AG04449 (cell line): Measurements from ENCODE around the gene PHLDA2.
"Not testable (repeated sequence)": the region's sequence is repeated elsewhere in the genome, so short reads cannot be mapped to it uniquely, and the experiment has no call there.

ENCODE experiments used
- CTCF ChIA-PET: fragments of 350-600 bp; formaldehyde crosslinking; extraction: SDS; loops from one replicate; lab custom pipeline; 2021; ENCODE audit warnings: antibody characterized with exemption; lab: Yijun Ruan, JAX
- POLR2A ChIA-PET: fragments of 400-600, 350-600 bp; formaldehyde crosslinking; extraction: SDS; loops from one replicate; lab custom pipeline; 2020; ENCODE audit warnings: antibody characterized with exemption, inconsistent platforms; lab: Yijun Ruan, JAX
- DNase-seq: peaks from one replicate; pipeline ENCODE4 v3.0.0-alpha.2; 2010; ENCODE audit warnings: low read depth, low spot score
- H3K4me3 ChIP-seq: 2 replicates; pipeline ENCODE4 v1.5.1; 2011; ENCODE audit warnings: low read depth, mild to moderate bottlenecking, control low read depth, low read length
- TF ChIP-seq, protein P1 (sequence below): IDR thresholded peaks from one replicate; pipeline ENCODE4 v1.5.1; 2011; ENCODE audit warnings: mild to moderate bottlenecking, moderate library complexity, low read length, control low read depth, inconsistent platforms; ENCODE audit not compliant: insufficient read depth; ENCODE audit errors: missing control alignments

Gene PHLDA2

DNA sequence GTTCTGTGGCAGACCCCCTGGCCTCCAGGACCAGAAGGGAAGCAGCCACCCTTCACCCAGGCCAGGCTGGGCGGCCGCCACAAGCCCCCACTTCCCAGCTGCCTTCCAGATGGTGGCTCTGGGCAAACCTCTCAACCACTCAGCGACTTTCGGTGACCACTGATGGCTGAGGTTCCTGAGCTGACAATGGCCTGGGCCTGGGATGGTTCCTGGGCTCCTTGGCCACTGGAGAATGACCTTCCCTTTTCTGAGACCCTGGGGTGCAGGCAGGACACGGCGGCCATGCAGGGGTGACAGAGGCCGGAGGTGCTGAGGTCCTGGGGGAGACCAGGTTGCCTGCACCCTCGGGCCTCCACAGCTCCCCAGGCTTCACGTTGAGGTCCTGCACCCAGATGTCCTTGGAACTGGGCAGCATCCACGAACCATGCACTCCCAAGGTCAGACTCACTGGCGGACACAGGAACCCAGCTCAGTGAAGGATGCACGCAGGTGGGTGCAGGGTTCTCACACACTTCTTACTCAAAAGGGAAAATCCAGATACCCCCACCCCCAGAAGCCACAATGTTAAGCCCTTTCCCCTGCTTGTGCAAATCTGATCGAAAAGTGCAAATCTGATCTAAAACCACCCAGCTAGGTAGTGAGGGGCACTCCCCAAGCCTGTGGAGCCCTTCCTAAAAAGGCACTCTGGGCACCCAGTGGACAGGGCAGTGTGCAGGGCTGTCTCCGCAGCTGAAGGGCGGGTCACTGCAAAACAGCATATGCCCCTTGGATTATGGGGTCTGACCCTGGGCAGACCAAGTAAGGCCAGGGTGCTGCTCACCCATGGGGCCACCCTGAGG, 13.9 kb upstream of the PHLDA2 start:
- TF ChIP-seq, protein P1, sequence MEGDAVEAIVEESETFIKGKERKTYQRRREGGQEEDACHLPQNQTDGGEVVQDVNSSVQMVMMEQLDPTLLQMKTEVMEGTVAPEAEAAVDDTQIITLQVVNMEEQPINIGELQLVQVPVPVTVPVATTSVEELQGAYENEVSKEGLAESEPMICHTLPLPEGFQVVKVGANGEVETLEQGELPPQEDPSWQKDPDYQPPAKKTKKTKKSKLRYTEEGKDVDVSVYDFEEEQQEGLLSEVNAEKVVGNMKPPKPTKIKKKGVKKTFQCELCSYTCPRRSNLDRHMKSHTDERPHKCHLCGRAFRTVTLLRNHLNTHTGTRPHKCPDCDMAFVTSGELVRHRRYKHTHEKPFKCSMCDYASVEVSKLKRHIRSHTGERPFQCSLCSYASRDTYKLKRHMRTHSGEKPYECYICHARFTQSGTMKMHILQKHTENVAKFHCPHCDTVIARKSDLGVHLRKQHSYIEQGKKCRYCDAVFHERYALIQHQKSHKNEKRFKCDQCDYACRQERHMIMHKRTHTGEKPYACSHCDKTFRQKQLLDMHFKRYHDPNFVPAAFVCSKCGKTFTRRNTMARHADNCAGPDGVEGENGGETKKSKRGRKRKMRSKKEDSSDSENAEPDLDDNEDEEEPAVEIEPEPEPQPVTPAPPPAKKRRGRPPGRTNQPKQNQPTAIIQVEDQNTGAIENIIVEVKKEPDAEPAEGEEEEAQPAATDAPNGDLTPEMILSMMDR, result no peak
- CTCF ChIA-PET, result interaction anchor here (1.1 to 2.2 kb wide), 2 partner anchors 10 to 13 kb away, joined by 5 read pairs; no protein-coding TSS in a partner anchor

DNA sequence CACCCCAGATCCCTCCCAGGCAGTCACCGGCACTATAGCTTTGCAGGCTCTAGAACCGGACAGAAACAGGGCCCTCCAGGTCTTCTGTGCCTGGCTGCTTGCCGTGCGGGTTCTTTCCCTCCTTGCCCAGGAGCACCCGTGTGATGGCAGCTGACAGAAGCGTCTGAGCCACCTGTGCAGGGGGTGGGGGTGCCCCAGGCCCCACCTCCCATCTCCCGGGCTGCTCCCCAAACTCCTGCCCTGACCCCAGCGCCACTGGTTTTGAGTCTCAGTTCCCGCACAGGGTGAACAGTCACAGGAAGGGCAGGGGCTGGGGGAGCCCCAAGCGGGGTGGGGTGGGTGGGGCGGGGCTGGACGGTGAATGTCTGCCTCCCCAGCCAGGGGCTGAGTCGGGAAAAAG, 13.2 kb upstream of the PHLDA2 start:
- TF ChIP-seq, protein P1, result no peak
- ChIA-PET CTCF (interaction anchor here (1.1 to 2.2 kb wide), 2 partner anchors 9 kb away, joined by 5 to 6 read pairs; no protein-coding TSS in a partner anchor), POLR2A (no interaction called here)
- H3K4me3 ChIP-seq, result no peak overlapping the region
- no peak for DNase-seq

More for the DNA sequence above, 13.9 kb upstream of the PHLDA2 start:
- DNase-seq, result no peak
- H3K4me3 ChIP-seq, result no peak overlapping the region
- POLR2A ChIA-PET, result no interaction called here

DNA sequence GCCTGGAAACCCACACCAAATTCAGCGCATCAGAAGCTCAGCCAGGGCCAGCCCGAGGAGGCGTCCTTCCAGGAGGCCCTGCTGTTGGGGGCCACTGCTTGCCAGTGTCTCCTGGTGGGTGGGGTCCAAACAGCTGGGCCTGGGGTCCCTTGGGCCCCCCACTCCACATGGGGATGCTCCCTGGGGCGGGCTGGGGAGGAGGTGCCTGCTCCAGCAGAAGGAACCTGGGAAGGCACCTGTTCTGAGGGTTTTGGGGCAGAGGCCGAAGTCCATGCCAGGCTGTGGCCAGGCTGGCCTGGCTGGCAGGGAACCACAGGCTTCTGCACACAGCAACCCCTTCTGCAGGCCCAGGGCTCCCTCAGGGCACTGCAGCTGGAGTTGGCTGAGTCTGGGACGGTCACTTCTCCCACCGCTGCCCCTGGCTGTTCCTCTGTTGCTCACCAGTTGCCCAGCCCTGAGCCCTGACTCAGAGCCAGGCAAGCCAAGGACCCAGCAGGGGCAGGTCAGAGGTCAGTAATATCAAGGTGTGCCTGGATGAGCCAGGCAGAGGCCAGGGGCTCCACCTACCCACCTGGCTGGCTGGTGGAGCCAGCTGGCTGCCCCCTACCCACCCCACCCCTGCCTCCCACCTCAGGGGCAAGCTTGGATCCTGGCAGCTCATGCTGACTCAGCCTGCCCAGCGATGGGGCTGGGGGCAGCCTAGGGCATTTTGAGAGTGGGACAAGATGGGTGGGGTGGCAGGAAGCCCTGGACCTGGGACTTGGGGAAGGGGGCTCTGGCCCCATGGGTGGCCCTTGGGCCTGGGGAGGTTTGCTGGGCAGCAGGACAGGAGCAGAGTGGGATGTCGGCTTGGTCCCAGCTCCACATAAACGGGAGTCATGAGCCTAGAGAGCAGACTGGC, 12.0 kb upstream of the PHLDA2 start:
- TF ChIP-seq, protein P1, result no peak
- ChIA-PET CTCF (interaction anchor here (1.1 to 2.4 kb wide), 3 partner anchors 7 to 408 kb away, joined by 5 to 16 read pairs (median 6); partner anchors contain the start of gene PHLDA2), POLR2A (interaction anchor here (0.5 to 1.4 kb wide), 3 partner anchors 12 to 144 kb away, joined by 3 to 4 read pairs (median 3); partner anchors contain the start of gene PHLDA2)
- DNase-seq, result no peak
- H3K4me3 ChIP-seq, result no peak overlapping the region

DNA sequence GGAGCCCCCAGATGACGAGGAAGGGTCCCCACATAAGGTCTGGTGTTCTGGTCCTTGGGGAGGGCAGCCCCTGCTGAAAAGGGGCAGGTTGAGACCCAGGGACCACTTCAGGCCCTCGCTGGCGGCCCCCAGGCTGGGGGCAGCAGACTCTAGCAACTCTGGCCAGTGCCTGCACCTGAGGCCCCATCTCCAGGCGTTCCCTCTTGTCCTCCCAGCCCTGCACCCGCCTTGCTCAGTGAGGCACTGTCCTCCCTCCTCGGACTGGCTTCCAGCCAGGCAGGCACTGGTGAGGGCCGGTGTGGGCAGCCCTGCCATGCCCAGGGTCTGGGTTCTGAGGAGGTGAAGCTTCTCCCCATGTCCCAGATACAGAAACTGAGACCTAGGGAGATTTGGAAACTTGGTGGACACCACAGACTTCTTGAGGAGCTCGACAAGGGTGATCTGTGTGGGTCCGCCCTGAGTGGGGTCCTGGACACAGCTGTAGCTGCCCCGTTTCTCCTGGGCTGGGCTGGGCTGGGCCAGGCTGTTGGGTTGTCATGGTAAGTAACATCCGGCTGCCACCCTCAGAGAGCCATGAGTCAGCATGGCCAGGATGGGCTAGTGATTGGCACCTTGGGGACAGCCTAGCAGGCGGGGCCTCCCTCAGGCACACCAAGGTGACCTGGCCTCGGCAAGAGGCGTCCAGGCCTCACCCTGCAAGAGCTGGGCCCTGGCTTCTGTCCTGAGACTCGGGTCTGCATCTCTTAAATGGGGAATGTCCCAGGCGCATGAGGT, 11.1 kb upstream of the PHLDA2 start:
- TF ChIP-seq, protein P1, result no peak
- DNase-seq, result no peak
- CTCF ChIA-PET, result interaction anchor here (2.4 kb wide), 1 partner anchor 10 kb away, joined by 16 read pairs; the partner anchor contains the start of gene PHLDA2
- H3K4me3 ChIP-seq, result no peak overlapping the region
- POLR2A ChIA-PET, result interaction anchor here (0.5 kb wide), 1 partner anchor 145 kb away, joined by 3 read pairs; no protein-coding TSS in a partner anchor

DNA sequence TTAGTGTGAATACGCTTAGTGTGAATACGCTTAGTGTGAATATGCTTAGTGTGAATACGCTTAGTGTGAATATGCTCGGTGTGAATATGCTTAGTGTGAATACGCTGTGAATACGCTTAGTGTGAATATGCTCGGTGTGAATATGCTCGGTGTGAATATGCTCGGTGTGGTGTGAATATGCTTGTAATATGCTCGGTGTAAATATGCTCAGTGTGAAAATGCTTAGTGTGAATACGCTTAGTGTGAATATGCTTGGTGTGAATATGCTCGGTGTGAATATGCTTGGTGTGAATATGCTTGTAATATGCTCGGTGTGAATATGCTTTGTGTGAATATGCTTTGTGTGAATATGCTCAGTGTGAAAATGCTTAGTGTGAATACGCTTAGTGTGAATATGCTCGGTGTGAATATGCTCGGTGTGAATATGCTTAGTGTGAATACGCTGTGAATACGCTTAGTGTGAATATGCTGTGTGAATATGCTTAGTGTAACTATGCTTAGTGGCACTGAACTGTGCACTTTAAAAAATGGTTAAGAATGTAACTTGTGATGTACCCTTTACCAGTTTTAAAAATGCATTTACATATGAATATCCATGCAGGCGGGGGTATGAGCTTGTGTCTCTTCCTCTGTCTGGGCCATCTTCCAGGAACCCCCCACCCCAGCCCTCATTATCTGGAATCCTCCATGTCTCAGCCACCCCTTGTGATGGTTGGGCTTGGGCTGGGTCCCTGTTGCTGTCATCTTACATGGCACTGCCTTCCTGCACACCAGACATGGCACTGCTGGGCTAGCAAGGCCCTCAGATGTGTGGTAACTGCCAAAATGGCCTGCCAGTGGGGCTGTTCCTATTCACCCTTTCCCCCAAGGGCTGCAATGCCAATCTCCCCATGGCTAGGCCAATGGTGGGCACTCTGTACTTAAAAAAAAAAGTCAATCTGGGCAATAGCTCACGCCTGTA, 9.5 kb upstream of the PHLDA2 start:
- H3K4me3 ChIP-seq, DNase-seq, POLR2A ChIA-PET: not testable (repeated sequence)
- CTCF ChIA-PET, result interaction anchor here (1.3 kb wide), 1 partner anchor 9 kb away, joined by 7 read pairs; no protein-coding TSS in a partner anchor

DNA sequence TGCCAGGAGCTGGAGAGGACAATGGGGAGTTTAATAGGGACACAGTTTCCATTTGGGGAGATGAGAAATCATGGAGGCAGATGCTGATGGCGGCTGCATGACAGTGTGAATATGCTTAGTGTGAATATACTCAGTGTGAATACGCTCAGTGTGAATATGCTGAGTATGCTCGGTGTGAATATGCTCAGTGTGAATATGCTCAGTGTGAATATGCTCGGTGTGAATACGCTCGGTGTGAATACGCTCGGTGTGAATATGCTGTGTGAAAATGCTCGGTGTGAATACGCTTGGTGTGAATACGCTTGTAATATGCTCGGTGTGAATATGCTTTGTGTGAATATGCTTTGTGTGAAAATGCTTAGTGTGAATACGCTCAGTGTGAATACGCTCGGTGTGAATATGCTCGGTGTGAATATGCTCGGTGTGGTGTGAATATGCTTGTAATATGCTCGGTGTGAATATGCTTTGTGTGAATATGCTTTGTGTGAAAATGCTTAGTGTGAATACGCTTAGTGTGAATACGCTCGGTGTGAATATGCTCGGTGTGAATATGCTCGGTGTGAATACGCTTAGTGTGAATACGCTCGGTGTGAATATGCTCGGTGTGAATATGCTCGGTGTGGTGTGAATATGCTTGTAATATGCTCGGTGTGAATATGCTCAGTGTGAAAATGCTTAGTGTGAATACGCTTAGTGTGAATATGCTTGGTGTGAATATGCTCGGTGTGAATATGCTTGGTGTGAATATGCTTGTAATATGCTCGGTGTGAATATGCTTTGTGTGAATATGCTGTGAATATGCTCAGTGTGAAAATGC, 8.6 kb upstream of the PHLDA2 start:
- POLR2A ChIA-PET, CTCF ChIA-PET, H3K4me3 ChIP-seq, DNase-seq: not testable (repeated sequence)
